GM19395 (cell line): ENCODE results near the gene RABEP1.

Experiments used
- ATAC-seq: cut with Tn5 transposase; IDR thresholded peaks from one replicate; pipeline ENCODE4 v1.9.1; 2021; ENCODE audit warnings: mild to moderate bottlenecking, moderate library complexity; ENCODE audit not compliant: unreplicated experiment

The RABEP1 gene

DNA sequence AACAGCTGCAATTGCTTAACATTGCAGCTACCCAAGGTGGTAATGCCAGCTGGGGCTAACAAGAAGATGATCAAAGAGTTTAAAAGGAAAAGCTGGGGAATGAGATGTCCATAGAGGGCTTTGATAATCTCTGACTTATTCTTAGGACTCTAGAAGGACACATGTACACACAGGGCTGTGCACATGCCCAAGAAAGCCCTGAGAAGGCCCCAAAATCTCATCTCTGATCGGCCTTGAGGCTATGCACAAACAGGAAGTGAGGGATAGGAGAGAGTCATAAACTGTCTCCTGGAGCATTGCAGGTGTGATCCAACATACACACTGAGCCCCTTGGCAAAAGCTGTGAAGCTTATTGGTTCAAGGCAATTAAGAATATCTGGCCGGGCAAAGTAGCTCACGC is 17.2 kb upstream of the RABEP1 start:
- ATAC-seq, result no peak

DNA sequence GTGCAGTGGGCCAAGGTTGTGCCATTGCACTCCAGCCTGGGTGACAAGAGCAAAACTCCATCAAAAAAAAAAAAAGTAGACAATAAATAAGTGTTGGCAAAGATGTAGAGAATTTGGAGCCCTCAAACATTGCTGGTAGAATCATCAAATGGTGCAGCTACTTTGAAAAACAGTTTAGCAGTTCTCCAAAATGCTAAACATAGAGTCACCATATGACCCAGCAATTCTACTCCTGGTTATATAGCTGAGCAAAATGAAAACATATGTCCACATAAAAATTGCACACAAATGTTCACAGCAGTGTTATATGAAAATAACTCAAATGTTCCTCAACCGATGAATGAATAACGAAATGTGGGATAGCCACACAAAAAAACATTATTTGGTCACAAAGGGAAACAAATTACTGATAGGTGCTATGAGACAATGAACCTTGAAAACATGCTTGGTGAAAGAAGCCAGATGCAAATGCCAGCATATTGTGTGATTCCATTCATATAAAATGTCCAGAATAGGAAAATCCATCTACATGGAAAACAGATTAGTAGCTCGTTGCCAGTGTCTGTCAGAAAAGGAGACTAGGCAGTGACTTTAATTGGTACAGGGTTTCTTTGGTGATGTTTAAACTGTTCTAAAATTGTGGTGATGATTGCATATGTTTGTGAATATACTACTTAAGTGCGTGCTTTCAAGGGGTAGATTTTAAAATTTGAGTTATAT is 12.7 kb upstream of the RABEP1 start:
- ATAC-seq, result no peak

DNA sequence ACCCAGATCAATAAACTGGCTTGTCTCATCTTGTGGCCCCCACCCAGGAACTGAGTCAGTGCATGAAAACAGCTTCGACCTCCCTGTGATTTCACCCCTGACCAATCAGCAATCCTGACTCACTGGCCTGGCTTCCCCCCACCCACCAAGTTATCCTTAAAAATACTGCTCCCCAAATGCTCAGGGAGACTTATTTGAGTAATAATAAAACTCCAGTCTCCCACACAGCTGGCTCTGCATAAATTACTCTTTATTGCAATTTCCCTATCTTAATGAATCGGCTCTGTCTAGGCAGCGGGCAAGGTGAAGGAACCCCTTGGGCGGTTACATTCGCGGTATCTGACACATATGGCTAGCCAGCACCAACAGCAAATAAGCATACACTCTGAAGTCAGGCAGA is 9.8 kb upstream of the RABEP1 start:
- ATAC-seq, result no peak

DNA sequence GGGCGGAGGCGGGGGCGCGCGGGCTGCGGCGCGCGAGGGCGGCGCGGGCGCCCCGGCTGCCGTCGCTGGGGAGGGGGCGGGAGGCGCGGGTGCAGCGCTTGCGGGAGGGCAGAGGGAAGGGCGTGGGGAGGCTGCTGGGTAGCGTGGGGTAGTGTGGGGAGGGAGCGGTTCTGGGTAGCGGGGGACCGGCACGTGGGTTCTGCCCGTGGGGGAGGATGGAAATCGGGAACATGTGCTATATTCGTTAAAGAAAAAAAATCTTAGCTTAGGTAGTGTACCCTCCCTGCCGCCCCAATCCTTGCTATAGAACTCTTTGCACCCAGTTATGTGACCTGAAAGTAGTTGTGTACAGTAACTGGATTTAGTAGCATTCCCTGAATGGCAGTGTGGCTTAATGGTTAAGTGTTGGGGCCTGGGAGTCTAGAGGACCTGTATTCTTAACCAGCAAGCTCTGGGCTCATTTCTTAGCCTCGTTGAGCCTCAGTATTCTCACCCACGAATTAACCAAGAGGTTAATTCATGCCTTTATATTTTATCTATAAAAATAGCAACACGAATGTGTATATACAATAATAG is 646 bp downstream of the RABEP1 start:
- no peak for ATAC-seq

DNA sequence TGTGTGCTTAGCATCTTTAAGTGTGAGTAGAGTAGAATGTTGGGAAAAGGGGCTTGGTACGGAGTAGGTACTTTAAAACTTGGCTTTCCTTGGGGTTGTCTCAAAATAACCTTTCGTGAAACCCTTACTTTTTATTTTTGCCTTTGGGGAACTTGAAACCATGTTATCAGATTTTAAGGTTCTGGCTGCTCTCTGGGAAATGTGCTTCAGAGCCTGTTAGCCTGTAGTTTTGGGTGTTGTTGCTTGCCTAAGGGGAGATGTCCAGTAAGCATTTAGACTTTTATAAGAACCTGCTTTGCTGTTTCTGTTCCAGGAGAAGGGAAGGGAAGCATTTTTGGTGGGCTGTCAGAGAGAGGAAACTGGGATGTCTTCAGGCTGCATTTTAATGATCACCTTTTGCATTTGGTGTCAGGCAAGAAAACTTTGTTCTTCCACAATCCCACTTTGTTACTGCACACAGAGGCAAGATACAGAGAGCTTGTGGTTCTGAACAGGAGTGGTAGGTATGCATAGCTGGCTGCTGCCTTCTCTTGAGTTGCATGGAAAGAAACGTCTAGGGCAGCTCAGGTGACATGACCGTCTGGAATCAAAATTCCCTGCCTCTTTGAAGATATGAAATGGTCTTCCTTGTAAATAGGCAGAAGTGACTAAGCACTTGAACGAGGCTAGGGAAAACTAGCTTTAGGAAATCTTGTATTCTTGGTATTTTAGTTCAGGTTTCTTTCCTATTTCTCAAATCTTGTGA is 1.7 kb downstream of the RABEP1 start:
- no peak for ATAC-seq

GRCh38 chr17:5284681-5285080 is 2.6 kb downstream of the RABEP1 start:
- no peak for ATAC-seq

- ATAC-seq, result no peak
Measured at GRCh38 chr17:5286846-5287245, 4.8 kb downstream of the RABEP1 start.

- no peak for ATAC-seq
Measured at GRCh38 chr17:5291683-5292350, 9.7 kb downstream of the RABEP1 start.

DNA sequence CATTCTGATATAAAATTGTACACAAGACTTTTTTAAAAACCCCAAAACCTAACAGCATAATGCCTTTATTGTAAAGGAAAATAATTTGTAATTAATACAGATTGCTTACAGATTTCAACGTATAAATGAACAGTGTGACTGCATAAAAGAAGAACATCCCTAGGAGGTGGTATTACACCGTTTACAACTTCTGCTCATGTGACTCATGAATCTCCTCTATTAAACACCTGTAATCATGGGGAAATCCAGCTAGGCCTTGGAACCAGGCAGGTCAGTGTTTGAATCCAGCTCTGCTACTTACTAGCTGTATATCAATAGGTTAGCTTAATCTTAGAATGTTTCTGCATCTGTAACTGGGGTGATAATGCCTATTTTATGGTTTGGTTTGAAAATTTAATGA is 15.2 kb downstream of the RABEP1 start:
- no peak for ATAC-seq

GRCh38 chr17:5299383-5299782 is 17.3 kb downstream of the RABEP1 start:
- no peak for ATAC-seq

- ATAC-seq, result no peak
Measured at GRCh38 chr17:5304636-5305035, 22.6 kb downstream of the RABEP1 start.

DNA sequence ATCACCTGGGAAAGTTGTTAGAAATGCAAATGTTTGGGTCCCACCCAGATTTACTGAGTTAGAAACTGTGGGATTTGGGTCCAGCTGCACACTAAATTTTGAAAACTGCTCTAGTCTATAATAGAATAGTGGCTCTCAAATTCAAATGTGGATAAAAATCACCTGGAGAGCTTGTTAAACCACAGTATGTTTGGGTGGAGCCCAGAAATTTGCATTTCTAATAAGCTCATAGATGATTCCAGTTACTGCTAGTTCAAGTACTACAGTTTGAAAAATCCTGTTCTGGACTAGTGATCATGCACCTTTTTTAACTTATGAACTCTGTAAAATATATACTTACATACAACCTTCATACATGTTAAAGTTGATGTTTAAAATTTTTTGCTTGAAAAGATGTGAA is 27.8 kb downstream of the RABEP1 start:
- ATAC-seq, result no peak

DNA sequence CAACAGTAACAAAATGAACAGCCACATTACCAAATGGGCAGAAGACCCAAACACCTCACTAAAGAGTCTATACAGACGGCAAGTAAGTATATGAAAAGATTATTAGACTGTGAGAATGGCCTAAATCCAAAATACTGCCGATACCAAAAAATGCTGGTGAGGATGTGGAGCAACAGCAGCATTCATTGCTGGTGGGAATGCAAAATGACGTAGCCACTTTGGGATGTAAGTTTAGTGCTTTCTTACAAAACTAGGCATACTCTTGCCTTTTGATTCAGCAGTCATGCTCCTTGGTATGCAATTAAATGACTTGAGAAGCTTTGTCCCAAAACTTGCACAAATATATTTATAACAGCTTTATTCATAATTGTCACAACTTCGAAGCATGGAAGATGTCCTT is 43.8 kb downstream of the RABEP1 start:
- no peak for ATAC-seq

DNA sequence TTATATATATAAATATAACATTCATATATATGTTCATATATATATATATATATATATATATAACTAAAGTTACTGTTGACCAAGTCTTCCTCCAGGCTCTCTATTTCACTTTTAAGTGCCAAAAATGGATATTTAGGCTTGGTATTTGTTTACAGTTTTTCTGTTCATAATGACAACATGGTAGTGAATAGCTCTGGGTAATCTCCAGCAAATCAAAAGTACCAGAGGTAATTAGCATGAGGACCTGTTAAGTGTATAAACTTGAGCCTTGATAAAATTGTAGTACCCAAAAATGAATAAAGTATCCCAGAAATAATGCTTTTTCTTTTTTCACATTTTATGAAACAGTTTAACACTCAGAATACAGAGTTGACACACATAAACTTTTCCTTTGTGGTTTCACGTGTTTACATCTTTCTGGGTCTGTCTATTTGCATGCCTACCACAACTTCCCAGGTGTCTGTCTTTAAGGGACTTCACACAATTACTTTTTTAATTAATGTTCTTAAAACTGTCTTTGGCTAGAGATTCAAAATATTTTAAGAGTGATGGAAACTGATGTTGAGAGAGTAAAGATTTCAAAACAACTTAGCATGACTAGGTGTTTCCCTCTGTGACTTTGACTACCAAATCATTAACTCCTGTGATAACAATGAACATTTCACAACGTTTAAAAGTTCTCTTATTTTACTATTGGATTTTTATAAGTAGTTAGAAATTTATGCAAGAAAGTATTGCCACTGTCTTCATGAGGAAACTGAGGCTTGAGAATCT is 47.9 kb downstream of the RABEP1 start:
- no peak for ATAC-seq

DNA sequence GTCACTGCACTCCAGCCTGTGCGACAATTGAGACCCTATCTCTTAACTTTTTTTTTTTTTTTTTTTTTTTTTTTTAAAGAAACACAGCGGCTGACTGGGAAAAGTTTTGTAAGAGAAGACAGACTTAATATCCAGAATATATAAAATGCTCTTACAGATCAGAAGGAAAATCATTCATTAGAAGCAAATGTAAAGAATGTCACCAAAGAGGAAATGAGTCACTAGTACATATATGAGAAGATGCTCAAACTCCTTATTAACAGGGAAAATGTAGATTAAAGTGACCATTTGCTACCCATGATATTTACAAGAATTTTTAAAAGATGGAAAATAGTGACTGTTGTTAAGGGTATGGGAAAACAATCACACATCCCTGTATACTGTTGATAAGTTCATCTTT is 48.9 kb downstream of the RABEP1 start:
- no peak for ATAC-seq

GRCh38 chr17:5331506-5331905 is 49.4 kb downstream of the RABEP1 start:
- ATAC-seq, result no peak

DNA sequence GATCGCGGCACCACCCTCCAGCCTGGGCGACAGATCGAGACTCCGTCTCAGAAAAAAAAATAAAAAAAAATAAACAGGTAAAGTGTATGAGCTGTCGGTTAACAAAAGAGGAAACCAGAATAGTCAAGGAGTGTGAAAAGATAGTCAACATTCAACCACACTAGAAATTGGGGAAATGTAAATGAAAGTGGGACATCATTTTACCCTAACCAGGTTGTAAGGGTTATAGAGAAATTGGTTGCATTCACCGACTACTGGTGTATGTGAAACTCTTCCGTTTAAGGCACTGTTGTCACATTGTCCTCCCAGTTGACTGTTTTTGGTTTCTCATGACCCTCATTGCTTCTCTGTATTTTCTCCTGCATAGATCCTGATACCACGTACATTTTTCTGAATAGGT is 62.8 kb downstream of the RABEP1 start:
- ATAC-seq, result no peak

DNA sequence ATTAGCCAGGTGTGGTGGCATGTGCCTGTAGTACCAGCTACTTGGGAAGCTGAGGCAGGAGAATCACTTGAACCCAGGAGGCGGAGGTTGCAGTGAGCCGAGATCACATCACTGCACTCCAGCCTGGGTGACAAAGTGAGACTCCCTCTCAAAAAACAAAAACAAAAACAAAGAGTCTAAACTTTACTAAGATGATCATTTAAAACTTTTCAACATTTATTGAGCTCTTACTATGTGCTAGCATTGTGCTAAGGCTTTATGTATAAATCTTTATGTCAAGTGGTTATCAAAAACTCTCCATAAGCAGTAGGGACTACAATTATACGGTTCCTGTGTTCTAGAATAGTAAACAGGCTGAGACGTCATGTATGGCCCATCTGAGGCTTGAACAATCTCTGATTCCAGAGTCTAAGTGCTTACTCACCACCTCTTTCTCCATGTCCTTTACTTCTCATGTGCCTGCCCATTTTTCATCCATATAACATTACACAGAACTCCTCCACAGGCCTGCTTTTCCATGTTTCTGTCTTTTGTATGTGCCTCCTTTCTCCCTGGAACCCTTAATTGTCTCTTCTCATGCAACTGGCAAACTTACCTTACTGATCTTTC is 70.7 kb downstream of the RABEP1 start:
- no peak for ATAC-seq

DNA sequence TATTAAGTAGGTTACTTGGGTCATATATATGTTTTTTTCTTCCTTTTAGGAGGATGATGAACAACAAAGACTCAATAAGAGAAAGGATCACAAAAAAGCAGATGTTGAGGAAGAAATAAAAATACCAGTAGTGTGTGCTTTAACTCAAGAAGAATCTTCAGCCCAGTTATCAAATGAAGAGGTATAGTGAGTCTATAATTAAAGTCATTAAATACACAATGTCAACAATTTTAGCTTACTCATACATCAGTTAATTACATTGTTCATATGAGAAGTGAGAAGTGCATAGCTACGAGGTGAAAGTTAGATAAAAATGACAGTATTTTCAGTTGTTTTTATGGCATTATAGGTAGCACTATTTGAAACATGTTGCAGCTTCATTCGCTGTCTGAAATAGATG is 72.2 kb downstream of the RABEP1 start:
- no peak for ATAC-seq

DNA sequence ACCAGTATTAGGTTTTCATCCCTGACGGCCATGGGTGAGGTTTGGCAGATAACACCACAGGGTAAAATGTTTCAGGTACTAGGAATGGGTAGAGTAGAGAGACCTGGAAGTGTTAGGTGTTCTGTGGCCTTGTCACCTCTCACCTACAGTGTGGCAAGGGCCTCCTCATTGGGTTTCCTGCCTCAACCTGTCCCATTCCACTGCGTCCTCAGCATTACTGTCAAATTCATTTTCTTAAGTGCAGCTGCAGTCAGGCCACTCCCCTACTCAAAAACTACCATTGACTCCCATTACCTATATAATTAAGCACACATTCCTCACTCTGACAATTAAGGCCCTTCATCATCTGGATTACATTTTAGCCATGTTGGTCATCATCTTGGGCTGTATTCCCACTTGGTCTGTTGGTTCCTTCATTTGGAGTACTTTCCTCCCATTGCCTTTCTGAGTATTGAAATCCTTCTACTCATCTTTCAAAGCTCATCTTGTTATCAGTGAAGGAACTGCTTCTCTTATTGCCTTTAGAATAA is 72.9 kb downstream of the RABEP1 start:
- ATAC-seq, result no peak
